SHP77 (cell line): ENCODE measurements around the gene LHX6.

ENCODE experiments used
- DNase-seq, 2 experiments: peaks; one replicate each; lab custom pipeline; 2025; lab: John Stamatoyannopoulos, UW

Gene LHX6

GRCh38 chr9:122191584-122191983, 37.2 kb downstream of the LHX6 start:
- DNase-seq: no peak

GRCh38 chr9:122190597-122191381, 38.0 kb downstream of the LHX6 start:
- DNase-seq: peak; percentile 50 to 53

DNA sequence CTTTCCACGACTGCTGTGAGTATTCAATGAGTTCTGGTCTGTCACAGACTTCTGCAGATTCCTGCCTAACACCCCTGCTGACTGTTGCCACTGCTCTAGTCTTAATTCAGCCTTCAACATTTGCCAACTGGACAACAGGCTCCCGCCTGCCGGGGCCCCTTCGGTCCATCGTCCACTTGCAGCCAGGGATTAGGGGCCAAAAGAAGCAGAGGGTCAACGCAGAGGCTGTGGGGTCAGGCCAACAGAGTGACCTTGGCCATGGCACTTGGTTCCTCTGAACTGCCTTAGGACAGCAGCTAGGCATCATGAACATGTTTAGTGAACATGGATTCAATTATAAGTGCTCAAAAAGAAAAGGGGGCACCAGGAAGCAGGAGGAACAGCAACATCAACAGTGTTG, 40.4 kb downstream of the LHX6 start:
- no peak for DNase-seq

DNA sequence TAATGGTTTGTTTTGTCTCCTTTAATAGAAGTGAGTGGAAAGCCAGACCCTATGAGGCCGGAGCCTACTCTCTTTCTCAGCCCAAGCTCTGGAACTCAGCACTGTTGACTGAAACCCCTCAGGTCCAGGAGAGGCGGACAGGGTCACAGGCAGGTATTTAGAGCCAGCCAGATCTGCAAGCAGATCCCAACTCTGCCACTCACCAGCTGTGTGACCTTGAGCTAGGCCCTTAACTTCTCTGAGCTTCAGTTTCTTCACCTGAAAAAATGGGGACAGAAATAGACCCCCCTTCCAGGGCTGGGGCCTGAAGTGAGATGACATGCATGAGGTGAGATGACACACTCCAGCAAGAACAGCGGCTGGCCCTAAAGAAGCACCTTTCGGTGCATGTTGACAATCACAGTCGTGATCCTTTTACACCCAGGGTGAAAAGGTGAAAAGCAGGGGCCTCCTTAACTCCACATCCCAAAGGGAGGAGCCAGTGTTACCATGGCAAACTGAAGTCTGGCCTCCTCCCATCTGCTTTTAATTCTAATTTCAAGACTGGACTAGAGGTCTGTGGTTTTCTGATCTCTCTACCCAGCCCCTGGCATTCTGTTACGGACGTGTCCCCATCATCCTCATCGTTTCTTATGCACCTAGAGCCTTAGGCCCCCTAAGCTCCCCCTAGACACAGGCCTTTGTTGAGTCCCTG, 41.8 kb downstream of the LHX6 start:
- DNase-seq: no peak

- DNase-seq: no peak
Observed at GRCh38 chr9:122186301-122186700, 42.5 kb downstream of the LHX6 start.

GRCh38 chr9:122184551-122184950, 44.2 kb downstream of the LHX6 start:
- no peak for DNase-seq

DNA sequence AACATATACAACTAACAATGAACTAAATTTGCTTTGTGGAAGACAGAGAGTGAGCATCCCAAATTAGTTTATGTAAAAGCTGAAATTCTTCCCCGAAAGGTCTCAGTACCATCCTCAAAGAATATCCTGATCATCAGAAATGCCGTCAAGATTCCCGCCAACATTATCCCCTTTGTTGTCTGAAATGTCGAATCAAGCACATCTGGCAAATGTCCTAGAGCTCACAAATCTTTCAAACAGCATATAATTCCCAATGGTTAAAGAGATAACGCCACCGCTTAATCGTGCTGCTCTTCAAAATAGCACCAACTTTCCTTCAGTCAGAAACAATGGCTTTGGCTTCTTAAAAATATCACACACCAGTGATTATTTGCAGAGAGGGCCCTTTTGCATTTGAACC, 45.3 kb downstream of the LHX6 start:
- no peak for DNase-seq

GRCh38 chr9:122180633-122181032, 48.1 kb downstream of the LHX6 start:
- DNase-seq: peak; percentile 28 to 75

DNA sequence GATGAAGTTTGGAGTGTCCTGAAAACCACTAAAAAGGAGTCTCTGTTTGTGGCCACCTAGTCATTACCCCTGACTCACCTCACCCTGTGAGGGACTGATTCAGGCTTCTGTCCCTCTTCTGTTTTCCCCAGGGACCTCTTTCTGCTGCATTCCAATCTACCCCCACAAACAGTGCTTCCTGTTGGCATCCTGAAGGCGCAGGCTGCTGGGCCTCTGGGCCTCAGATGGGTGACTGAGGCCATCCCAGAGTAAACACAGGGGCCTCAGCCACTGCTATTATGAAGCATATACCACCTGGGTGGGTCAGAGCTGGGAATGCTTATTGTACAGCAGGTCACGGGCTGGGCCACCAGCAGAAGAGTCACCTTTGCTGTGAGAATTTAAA, 49.1 kb downstream of the LHX6 start:
- no peak for DNase-seq

DNA sequence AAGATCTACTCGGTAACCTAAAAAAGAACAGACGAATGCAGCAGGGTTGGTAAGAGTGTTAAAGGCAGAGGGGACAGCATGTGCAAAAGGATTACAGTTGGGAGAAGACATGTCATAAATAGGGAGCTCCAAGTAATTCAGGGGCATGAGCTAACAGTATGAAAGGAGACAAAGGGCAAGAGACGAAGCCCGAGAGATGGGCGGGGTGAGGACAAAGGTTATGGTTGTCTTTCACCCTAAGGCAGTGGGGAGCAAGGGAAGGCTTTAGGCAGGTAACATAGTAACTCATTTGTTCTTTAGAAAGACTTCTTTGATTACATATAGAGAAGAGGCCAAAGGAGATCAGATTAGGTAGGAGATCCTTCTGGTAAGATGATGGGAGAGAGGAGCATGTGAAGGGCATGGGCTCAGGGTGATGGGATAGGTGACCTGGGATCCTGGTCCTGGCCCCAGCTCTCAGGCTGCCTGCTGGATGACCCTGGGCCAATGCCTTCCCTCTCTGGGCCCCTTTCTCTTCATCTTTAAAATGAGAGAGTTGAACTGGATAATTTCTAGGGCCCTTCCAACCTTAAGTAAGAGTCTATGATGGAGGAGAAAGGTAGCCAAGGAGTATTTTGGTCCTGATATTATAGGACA, 49.6 kb downstream of the LHX6 start:
- no peak for DNase-seq

DNA sequence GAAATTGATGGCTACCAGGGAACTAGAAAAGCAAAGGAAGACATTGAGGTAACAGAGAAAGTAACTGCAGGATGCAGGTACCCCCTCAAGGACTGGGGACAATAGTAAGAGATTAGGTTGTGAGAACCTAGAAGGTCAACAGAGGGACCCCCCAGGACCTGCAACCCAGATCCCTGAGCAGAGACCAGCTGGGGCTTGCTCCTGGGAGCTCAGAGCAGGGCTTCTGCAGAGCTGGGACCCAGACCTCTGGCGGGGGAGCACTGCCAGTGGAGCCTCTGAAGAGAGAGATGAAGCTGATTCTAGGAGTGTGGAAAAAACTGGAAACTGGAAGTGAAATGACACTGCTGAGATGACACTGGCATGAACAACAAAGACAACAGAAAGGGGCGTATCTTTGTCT, 51.8 kb downstream of the LHX6 start:
- DNase-seq: no peak

DNA sequence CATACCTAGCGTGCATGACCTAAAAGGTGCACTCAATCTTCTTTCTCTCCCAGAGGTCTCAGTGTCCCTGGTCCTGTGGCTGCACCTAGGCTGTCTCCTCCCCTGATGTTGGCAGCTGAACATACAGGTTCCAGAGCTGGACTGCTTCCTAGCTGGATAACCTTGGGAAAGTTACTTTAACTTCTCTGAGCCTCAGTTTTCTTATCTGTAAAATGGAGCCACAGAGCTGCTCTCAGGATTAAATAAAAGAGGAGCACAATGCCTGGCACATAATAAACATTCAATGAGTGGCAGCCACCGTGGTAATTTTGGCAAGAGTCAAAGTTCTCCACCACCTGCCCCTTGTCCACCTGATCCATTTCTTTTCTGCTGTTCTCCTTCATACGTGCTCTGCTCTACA, 55.1 kb downstream of the LHX6 start:
- DNase-seq: no peak

- DNase-seq: no peak
Observed at GRCh38 chr9:122172131-122172530, 56.6 kb downstream of the LHX6 start.

GRCh38 chr9:122168356-122168755, 60.4 kb downstream of the LHX6 start:
- no peak for DNase-seq

DNA sequence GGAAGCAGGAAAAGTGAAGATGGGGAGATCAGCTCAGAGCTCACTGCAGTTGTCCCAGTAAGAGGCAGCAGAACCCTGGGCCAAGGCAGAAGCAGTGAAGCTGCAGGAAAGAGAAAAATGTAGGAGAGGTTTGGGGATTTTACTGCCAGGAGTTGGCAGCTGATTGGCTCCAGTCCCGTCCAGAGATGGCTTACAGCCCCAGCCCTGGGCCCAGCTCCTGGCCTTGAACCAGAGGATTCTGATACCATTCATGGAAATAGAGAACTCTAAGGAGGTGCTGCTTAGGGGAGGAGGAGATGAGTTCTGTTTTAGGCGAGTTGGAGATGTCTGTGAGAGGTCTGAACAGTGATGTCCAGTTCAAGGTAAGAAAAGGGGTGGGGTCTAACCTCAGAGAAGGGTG, 64.5 kb downstream of the LHX6 start:
- no peak for DNase-seq

- DNase-seq: no peak
Observed at GRCh38 chr9:122162415-122162814, 66.3 kb downstream of the LHX6 start.

DNA sequence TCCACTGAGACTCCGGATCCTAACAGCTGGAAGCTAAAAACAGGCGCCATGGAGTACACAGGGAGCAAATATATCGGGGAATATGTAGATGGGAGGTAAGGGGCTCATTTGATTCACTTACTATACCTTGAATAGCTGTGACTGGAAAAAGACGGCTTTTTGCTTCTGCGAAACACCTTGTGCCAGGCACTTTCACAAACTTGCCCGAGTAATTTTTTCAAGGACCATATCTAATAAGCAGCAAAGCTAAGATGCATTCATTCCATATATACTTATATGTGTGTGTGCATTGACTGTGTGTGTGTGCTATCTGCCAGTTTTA, 68.9 kb downstream of the LHX6 start:
- no peak for DNase-seq

DNA sequence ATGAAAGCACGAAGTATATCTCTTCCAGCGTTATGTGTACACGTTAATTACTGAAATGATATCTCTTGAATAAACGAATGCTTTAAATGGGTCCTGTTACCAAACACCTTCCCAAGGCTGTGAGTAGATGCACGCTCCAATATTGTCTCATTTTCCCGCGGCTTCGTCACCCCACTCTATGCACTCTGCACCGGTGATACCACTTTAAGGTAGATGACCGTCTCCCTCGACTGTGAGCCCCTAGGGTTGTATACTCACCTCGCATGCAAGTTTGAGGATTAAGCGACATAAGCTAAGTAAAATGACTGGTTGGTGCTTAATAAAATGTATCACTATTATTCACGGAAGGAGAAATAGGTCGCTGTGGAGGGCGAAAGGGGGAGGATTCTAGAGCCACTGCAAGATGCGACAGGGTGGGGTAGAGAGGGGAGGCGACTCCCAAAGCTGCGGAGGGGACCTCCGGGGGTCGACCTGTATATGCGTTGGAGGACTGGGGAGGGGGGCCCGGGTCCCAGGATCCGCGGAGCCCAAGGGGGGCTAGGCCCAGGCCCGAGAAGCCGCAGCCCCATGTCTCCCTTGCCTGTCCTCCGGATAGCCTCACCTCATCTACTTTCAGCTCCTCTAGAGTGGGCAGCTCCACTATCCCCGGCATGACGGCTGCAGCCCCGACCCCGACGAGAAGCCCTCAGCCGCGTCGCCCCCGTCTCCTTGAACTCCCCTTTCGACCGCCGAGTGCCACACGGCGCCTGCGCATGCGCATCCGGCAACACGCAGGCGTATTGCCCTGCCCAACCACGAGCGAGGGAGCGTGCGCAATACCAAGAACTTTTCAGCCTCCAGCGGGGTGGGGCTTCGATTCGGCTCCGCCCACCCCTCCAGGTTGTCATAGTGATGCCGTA, 69.5 kb downstream of the LHX6 start, which contains the start of the genes MORN5 and NDUFA8:
Gene MORN5 (plus strand): TSS at position 883 of the 899 bp plus-strand sequence. CDS start 65 bp downstream, outside the sequence.
Gene NDUFA8 (minus strand): TSS at position 754 of the 899 bp plus-strand sequence. CDS start 102 bp downstream, at position 652.
- peak; percentile 96 to 97 for DNase-seq

DNA sequence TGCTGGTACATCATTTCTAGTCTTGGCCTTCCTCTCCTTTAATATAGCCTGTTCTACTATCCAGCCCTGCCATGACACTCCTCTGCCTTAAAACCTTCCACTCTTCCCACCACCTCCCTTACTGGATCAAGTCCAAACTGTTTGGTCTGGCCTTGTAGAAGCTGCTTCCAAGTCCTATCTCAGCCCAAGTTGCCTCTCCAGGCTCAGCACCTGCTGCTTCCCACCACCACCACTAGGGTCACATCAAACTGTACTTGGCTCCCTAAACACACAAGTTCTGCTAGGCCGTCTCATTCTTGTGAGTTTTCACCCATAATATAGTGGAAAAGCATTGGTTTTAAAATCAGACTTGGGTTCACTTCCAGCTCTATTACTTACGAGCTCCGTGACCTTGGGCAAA, 70.6 kb downstream of the LHX6 start:
- peak; percentile 34 to 64 for DNase-seq

- DNase-seq: no peak
Observed at GRCh38 chr9:122155796-122156195, 73.0 kb downstream of the LHX6 start.
